ENCODE results near the gene TRIM71. TPM values are rescaled to one million over a fixed set of nuclear protein-coding genes. Genes with fewer than 3 reads are reported as not detected.

The TRIM71 gene
- polyA plus RNA-seq, 1 donor from 2014 or later = 4.0 TPM

DNA sequence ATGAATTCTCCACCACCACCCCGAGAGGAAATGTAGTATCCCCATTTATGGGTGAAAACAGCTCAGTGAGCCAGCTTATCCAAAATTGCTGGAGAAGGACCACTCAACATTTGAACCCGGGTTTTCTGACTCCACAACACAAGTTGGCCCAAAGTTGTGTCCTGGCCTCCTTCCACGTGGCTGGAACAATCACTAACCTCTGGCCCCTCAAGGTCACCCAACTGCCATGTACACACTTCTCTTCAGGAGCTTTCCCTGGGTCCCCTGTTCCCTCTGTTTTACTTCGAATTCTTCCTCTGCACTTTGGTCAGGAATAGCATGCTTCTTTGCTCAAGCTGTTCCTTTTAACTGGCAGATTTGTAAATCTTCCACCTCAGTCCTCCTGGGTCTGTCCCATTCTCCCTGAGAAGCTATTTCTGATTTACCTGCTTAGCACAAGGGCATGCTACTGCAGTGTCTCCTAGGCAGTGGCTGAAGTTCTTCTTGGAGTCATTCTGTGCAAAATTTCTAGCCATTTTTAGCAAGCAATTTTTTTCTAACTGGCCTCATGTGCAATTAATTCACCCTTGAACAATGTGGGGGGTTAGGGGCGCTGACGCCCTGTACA is 39.2 kb downstream of the TRIM71 start:
- H4K20me1 ChIP-seq (ENCODE audit: insufficient read depth) = no peaks in the 10 kb centered on the region
- H3F3A ChIP-seq (ENCODE audit: insufficient read depth, low read length, poor library complexity, severe bottlenecking) = no peaks in the 10 kb centered on the region
- H3K9me2 ChIP-seq (ENCODE audit: insufficient read depth, low read length) = no peaks in the 10 kb centered on the region
- H3K27me3 ChIP-seq (ENCODE audit: insufficient read depth, low read depth, low read length) = no peaks in the 10 kb centered on the region
- no peaks in the 10 kb centered on the region for H3K9me3 ChIP-seq (ENCODE audit: low read length)
- H3K4me2 ChIP-seq (ENCODE audit: low read length) = no peak overlapping the region
- H3K9ac ChIP-seq (ENCODE audit: low read length) = no peak overlapping the region
- no peak for TF ChIP-seq TAF1 (IDR thresholded peaks at IDR 0.05; ENCODE audit: low read depth)
- H2AFZ ChIP-seq (ENCODE audit: low read depth, low read length) = no peak overlapping the region
- peaks cover 8% of the 10 kb centered on the region for H3K79me2 ChIP-seq (replicated peaks; ENCODE audit: insufficient read depth, low read length)
- H3K4me3 ChIP-seq (ENCODE audit: low read length) = no peak overlapping the region
- H3K27ac ChIP-seq (ENCODE audit: low read length) = no peak overlapping the region
- no peaks in the 10 kb centered on the region for H3K36me3 ChIP-seq (ENCODE audit: insufficient read depth, low read length)

DNA sequence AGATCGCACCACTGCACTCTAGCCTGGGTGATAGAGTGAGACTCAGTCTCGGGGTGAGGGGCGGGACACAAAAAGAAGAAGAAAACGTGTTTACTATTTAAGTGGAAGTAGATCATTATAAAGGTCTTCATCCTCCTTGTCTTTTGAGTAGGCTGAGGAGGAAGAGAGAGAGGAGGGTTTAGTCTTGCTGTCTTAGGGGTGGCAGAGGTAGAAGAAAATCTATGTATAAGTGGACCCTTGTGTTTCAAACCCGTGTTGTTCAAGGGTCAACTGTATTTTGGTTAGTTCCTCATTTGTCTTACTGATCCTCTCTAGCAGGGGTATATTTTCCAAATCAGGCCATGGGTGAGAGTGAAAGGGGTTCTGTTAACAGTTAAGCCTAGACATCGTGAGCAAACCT is 40.1 kb downstream of the TRIM71 start:
- Histone ChIP-seq H3F3A (ENCODE audit: insufficient read depth, low read length, poor library complexity, severe bottlenecking) (no peaks in the 10 kb centered on the region), H3K9me3 (ENCODE audit: low read length) (no peaks in the 10 kb centered on the region), H3K4me2 (ENCODE audit: low read length) (no peak overlapping the region), H2AFZ (ENCODE audit: low read depth, low read length) (no peak overlapping the region), H3K9ac (ENCODE audit: low read length) (no peak overlapping the region), H3K9me2 (ENCODE audit: insufficient read depth, low read length) (no peaks in the 10 kb centered on the region), H3K36me3 (ENCODE audit: insufficient read depth, low read length) (no peaks in the 10 kb centered on the region), H3K27ac (ENCODE audit: low read length) (no peak overlapping the region), H3K27me3 (ENCODE audit: insufficient read depth, low read depth, low read length) (no peaks in the 10 kb centered on the region), H4K20me1 (ENCODE audit: insufficient read depth) (no peaks in the 10 kb centered on the region), H3K4me3 (ENCODE audit: low read length) (no peak overlapping the region), H3K79me2 (replicated peaks; ENCODE audit: insufficient read depth, low read length) (peaks cover 2% of the 10 kb centered on the region)
- TF ChIP-seq, protein P1, sequence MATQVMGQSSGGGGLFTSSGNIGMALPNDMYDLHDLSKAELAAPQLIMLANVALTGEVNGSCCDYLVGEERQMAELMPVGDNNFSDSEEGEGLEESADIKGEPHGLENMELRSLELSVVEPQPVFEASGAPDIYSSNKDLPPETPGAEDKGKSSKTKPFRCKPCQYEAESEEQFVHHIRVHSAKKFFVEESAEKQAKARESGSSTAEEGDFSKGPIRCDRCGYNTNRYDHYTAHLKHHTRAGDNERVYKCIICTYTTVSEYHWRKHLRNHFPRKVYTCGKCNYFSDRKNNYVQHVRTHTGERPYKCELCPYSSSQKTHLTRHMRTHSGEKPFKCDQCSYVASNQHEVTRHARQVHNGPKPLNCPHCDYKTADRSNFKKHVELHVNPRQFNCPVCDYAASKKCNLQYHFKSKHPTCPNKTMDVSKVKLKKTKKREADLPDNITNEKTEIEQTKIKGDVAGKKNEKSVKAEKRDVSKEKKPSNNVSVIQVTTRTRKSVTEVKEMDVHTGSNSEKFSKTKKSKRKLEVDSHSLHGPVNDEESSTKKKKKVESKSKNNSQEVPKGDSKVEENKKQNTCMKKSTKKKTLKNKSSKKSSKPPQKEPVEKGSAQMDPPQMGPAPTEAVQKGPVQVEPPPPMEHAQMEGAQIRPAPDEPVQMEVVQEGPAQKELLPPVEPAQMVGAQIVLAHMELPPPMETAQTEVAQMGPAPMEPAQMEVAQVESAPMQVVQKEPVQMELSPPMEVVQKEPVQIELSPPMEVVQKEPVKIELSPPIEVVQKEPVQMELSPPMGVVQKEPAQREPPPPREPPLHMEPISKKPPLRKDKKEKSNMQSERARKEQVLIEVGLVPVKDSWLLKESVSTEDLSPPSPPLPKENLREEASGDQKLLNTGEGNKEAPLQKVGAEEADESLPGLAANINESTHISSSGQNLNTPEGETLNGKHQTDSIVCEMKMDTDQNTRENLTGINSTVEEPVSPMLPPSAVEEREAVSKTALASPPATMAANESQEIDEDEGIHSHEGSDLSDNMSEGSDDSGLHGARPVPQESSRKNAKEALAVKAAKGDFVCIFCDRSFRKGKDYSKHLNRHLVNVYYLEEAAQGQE (IDR thresholded peaks at IDR 0.05; ENCODE audit: borderline replicate concordance) = no peak
- TF ChIP-seq POLR2AphosphoS5 (IDR thresholded peaks at IDR 0.05) (no peak), EZH2 (IDR thresholded peaks at IDR 0.05; ENCODE audit: borderline replicate concordance, insufficient read depth, low read length, poor library complexity, severe bottlenecking) (no peak), SMC3 (conservative IDR thresholded peaks at IDR 0.05; ENCODE audit: poor library complexity) (no peak), EP300 (conservative IDR thresholded peaks at IDR 0.05; ENCODE audit: poor library complexity, severe bottlenecking) (no peak)
- TF ChIP-seq, protein P2, sequence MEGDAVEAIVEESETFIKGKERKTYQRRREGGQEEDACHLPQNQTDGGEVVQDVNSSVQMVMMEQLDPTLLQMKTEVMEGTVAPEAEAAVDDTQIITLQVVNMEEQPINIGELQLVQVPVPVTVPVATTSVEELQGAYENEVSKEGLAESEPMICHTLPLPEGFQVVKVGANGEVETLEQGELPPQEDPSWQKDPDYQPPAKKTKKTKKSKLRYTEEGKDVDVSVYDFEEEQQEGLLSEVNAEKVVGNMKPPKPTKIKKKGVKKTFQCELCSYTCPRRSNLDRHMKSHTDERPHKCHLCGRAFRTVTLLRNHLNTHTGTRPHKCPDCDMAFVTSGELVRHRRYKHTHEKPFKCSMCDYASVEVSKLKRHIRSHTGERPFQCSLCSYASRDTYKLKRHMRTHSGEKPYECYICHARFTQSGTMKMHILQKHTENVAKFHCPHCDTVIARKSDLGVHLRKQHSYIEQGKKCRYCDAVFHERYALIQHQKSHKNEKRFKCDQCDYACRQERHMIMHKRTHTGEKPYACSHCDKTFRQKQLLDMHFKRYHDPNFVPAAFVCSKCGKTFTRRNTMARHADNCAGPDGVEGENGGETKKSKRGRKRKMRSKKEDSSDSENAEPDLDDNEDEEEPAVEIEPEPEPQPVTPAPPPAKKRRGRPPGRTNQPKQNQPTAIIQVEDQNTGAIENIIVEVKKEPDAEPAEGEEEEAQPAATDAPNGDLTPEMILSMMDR (IDR thresholded peaks at IDR 0.05; ENCODE audit: poor library complexity, severe bottlenecking) = no peak

DNA sequence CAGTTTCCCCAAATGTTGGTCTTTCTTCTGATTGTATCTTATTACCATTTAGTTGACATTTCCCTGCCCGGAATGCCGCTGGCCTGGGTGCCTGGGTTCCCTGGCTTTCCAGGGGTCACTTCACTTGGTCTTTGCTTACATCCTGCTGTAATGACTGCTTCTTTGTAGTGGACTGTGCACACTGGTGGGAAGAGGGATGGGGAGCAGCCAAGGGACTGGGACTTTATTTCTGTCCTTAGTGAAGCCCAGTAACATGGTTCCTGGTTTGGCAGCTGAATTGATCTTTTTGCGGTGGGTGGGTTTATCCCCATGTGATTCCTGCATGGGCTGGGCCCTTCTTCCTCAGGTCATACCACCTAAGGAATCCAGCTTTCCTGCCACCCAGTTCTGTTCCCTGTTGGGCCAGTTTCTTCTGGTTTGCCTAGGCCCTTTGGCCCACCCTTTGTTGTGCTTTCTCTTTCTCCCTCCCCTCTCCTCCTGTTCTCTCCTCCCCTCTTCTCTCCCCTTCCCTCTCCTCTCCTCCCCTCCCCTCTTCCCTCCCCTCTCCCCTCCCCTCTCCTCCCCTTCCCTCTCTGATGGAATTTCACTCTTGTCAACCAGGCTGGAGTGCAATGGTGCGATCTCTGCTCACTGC is 41.9 kb downstream of the TRIM71 start:
- TF ChIP-seq EP300 (conservative IDR thresholded peaks at IDR 0.05; ENCODE audit: poor library complexity, severe bottlenecking) (no peak), SMC3 (conservative IDR thresholded peaks at IDR 0.05; ENCODE audit: poor library complexity) (no peak), TAF1 (IDR thresholded peaks at IDR 0.05; ENCODE audit: low read depth) (no peak), POLR2AphosphoS5 (IDR thresholded peaks at IDR 0.05) (no peak), EZH2 (IDR thresholded peaks at IDR 0.05; ENCODE audit: borderline replicate concordance, insufficient read depth, low read length, poor library complexity, severe bottlenecking) (no peak), MXI1 (conservative IDR thresholded peaks at IDR 0.05; ENCODE audit: poor library complexity, severe bottlenecking) (no peak), RAD21 (conservative IDR thresholded peaks at IDR 0.05) (no peak)
- TF ChIP-seq, protein P2 (IDR thresholded peaks at IDR 0.05; ENCODE audit: poor library complexity, severe bottlenecking) = no peak
- TF ChIP-seq, protein P1 (IDR thresholded peaks at IDR 0.05; ENCODE audit: borderline replicate concordance) = no peak
- no peak overlapping the region for H3K27ac ChIP-seq (ENCODE audit: low read length)
- no peak overlapping the region for H2AFZ ChIP-seq (ENCODE audit: low read depth, low read length)
- no peak overlapping the region for H3K4me2 ChIP-seq (ENCODE audit: low read length)
- H3K4me3 ChIP-seq (ENCODE audit: low read length) = no peak overlapping the region
- no peaks in the 10 kb centered on the region for H3F3A ChIP-seq (ENCODE audit: insufficient read depth, low read length, poor library complexity, severe bottlenecking)
- H3K9me2 ChIP-seq (ENCODE audit: insufficient read depth, low read length) = no peaks in the 10 kb centered on the region
- H3K9ac ChIP-seq (ENCODE audit: low read length) = no peak overlapping the region
- H3K36me3 ChIP-seq (ENCODE audit: insufficient read depth, low read length) = no peaks in the 10 kb centered on the region
- no peaks in the 10 kb centered on the region for H3K27me3 ChIP-seq (ENCODE audit: insufficient read depth, low read depth, low read length)
- no peaks in the 10 kb centered on the region for H3K9me3 ChIP-seq (ENCODE audit: low read length)
- no peaks in the 10 kb centered on the region for H4K20me1 ChIP-seq (ENCODE audit: insufficient read depth)
- peaks cover 2% of the 10 kb centered on the region for H3K79me2 ChIP-seq (replicated peaks; ENCODE audit: insufficient read depth, low read length)
